ENCODE data around the gene NT5M. TPM values are rescaled to one million over a fixed set of nuclear protein-coding genes. Genes with fewer than 3 reads are reported as not detected.

NT5M gene
- total RNA-seq, 1 experiment from 2014 or later = 23.6 TPM

GRCh38 chr17:17364338-17364667 lies 61.1 kb downstream of the NT5M start:
- Histone ChIP-seq H3K36me3 (ENCODE audit: insufficient read depth, low read length) (no peaks in the 10 kb centered on the region), H3K4me3 (ENCODE audit: low read length) (no peak overlapping the region), H3K27ac (ENCODE audit: low read length) (no peak overlapping the region), H3K4me2 (ENCODE audit: low read depth, low read length, poor library complexity, severe bottlenecking) (no peak overlapping the region), H3K9me2 (replicated peaks; ENCODE audit: insufficient read depth, low read length) (no peaks in the 10 kb centered on the region), H3K9ac (ENCODE audit: low read length) (no peak overlapping the region), H3K27me3 (ENCODE audit: low read length) (no peaks in the 10 kb centered on the region), H3K79me2 (ENCODE audit: low read length) (no peaks in the 10 kb centered on the region), H3K9me3 (ENCODE audit: low read length) (peaks cover 2% of the 10 kb centered on the region; the same call in 1 of the 2 replicates), H4K20me1 (ENCODE audit: insufficient read depth, low read depth, low read length) (no peaks in the 10 kb centered on the region), H2AFZ (ENCODE audit: low read length) (no peak overlapping the region), H3K4me1 (ENCODE audit: low read length) (no peaks in the 10 kb centered on the region)
- no peak for DNase-seq

- H3K4me3 ChIP-seq (ENCODE audit: low read length) = no peak overlapping the region
- no peaks in the 10 kb centered on the region for H3K36me3 ChIP-seq (ENCODE audit: insufficient read depth, low read length)
- H4K20me1 ChIP-seq (ENCODE audit: insufficient read depth, low read depth, low read length) = no peaks in the 10 kb centered on the region
- H3K9me3 ChIP-seq (ENCODE audit: low read length) = no peaks in the 10 kb centered on the region
- no peak overlapping the region for H3K27ac ChIP-seq (ENCODE audit: low read length)
- H3K79me2 ChIP-seq (ENCODE audit: low read length) = no peaks in the 10 kb centered on the region
- DNase-seq = no peak
- no peak overlapping the region for H2AFZ ChIP-seq (ENCODE audit: low read length)
- no peak overlapping the region for H3K9ac ChIP-seq (ENCODE audit: low read length)
- H3K9me2 ChIP-seq (replicated peaks; ENCODE audit: insufficient read depth, low read length) = no peaks in the 10 kb centered on the region
- H3K27me3 ChIP-seq (ENCODE audit: low read length) = no peaks in the 10 kb centered on the region
- H3K4me1 ChIP-seq (ENCODE audit: low read length) = no peaks in the 10 kb centered on the region
- no peak overlapping the region for H3K4me2 ChIP-seq (ENCODE audit: low read depth, low read length, poor library complexity, severe bottlenecking)
These were observed 62.4 kb downstream of the NT5M start for GRCh38 chr17:17365476-17366110.

- Histone ChIP-seq H3K36me3 (ENCODE audit: insufficient read depth, low read length) (no peaks in the 10 kb centered on the region), H3K9ac (ENCODE audit: low read length) (no peak overlapping the region), H3K4me3 (ENCODE audit: low read length) (no peak overlapping the region)
These were observed 63.1 kb downstream of the NT5M start for GRCh38 chr17:17366235-17366634.

DNA sequence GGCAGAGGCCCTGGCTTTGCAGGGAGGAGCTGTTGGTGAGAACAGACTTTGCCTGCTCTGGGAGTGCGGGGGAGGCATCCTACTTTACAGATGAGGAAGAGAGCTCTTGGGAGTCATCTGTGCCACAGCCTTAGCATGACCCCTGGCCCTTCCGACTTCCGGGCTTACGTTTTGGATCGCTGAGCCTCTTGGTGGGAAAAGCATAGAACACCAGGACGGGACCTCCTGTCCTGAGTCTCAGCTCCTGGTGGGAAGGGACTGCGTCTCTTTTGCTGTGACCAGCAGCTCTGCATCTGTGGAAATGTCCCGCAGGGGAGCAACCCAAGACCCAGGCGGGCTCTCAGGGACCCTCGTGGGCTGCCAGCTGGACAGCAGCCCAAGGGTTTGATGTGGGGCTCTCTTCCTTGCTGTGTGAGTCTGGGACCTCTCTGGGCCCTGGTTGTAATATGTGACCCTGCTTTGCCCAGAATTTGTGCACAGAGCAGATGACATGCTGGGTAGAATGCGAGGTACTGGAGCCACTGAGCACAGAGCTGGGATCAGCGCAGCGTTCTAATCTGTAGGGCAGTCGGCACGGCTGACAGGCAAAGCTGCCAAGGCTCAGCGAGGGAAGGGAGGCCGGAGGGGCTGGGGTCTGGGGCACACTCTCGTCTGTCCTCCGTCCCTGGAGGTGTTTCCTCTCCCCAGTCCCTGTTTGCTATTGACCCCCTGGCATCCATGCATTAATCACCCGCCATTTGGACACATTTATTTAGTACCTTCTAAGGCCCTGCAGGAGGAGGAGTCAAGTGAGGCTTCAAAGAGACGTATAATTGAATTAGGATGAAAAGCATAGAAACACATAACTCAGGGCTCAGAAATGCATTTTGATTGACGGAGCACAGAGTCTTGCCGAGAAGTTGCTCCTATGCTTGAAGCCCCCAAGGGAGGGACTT lies 64.0 kb downstream of the NT5M start:
- Histone ChIP-seq H3K4me3 (ENCODE audit: low read length) (no peak overlapping the region), H3K4me2 (ENCODE audit: low read depth, low read length, poor library complexity, severe bottlenecking) (no peak overlapping the region), H3K9me3 (ENCODE audit: low read length) (no peaks in the 10 kb centered on the region), H3K4me1 (ENCODE audit: low read length) (no peaks in the 10 kb centered on the region), H3K27ac (ENCODE audit: low read length) (no peak overlapping the region), H3K36me3 (ENCODE audit: insufficient read depth, low read length) (no peaks in the 10 kb centered on the region), H3K9ac (ENCODE audit: low read length) (no peak overlapping the region), H3K9me2 (replicated peaks; ENCODE audit: insufficient read depth, low read length) (no peaks in the 10 kb centered on the region), H3K79me2 (ENCODE audit: low read length) (no peaks in the 10 kb centered on the region), H3K27me3 (ENCODE audit: low read length) (no peaks in the 10 kb centered on the region), H2AFZ (ENCODE audit: low read length) (no peak overlapping the region), H4K20me1 (ENCODE audit: insufficient read depth, low read depth, low read length) (no peaks in the 10 kb centered on the region)
- no peak for DNase-seq

More at GRCh38 chr17:17366235-17366634, 63.1 kb downstream of the NT5M start:
- Histone ChIP-seq H4K20me1 (ENCODE audit: insufficient read depth, low read depth, low read length) (no peaks in the 10 kb centered on the region), H3K4me2 (ENCODE audit: low read depth, low read length, poor library complexity, severe bottlenecking) (no peak overlapping the region), H2AFZ (ENCODE audit: low read length) (no peak overlapping the region), H3K27ac (ENCODE audit: low read length) (no peak overlapping the region), H3K9me2 (replicated peaks; ENCODE audit: insufficient read depth, low read length) (no peaks in the 10 kb centered on the region), H3K4me1 (ENCODE audit: low read length) (no peaks in the 10 kb centered on the region), H3K9me3 (ENCODE audit: low read length) (no peaks in the 10 kb centered on the region), H3K27me3 (ENCODE audit: low read length) (no peaks in the 10 kb centered on the region), H3K79me2 (ENCODE audit: low read length) (no peaks in the 10 kb centered on the region)
- no peak for DNase-seq

- Histone ChIP-seq H3K79me2 (ENCODE audit: low read length) (no peaks in the 10 kb centered on the region), H3K27ac (ENCODE audit: low read length) (no peak overlapping the region), H3K9me3 (ENCODE audit: low read length) (no peaks in the 10 kb centered on the region), H3K27me3 (ENCODE audit: low read length) (no peaks in the 10 kb centered on the region), H3K4me1 (ENCODE audit: low read length) (no peaks in the 10 kb centered on the region), H2AFZ (ENCODE audit: low read length) (no peak overlapping the region), H4K20me1 (ENCODE audit: insufficient read depth, low read depth, low read length) (no peaks in the 10 kb centered on the region), H3K4me3 (ENCODE audit: low read length) (no peak overlapping the region), H3K36me3 (ENCODE audit: insufficient read depth, low read length) (no peaks in the 10 kb centered on the region), H3K9ac (ENCODE audit: low read length) (no peak overlapping the region), H3K4me2 (ENCODE audit: low read depth, low read length, poor library complexity, severe bottlenecking) (no peak overlapping the region), H3K9me2 (replicated peaks; ENCODE audit: insufficient read depth, low read length) (no peaks in the 10 kb centered on the region)
- no peak for DNase-seq
These were observed 64.8 kb downstream of the NT5M start for GRCh38 chr17:17367931-17368330.

GRCh38 chr17:17370711-17371110 lies 67.5 kb downstream of the NT5M start:
- no peak overlapping the region for H2AFZ ChIP-seq (ENCODE audit: low read length)
- no peaks in the 10 kb centered on the region for H3K36me3 ChIP-seq (ENCODE audit: insufficient read depth, low read length)
- no peaks in the 10 kb centered on the region for H3K79me2 ChIP-seq (ENCODE audit: low read length)
- H4K20me1 ChIP-seq (ENCODE audit: insufficient read depth, low read depth, low read length) = no peaks in the 10 kb centered on the region
- no peak overlapping the region for H3K27ac ChIP-seq (ENCODE audit: low read length)
- no peak overlapping the region for H3K9ac ChIP-seq (ENCODE audit: low read length)
- H3K27me3 ChIP-seq (ENCODE audit: low read length) = no peaks in the 10 kb centered on the region
- no peaks in the 10 kb centered on the region for H3K9me2 ChIP-seq (replicated peaks; ENCODE audit: insufficient read depth, low read length)
- H3K4me1 ChIP-seq (ENCODE audit: low read length) = no peaks in the 10 kb centered on the region
- no peak overlapping the region for H3K4me2 ChIP-seq (ENCODE audit: low read depth, low read length, poor library complexity, severe bottlenecking)
- no peak for DNase-seq
- H3K9me3 ChIP-seq (ENCODE audit: low read length) = no peaks in the 10 kb centered on the region
- H3K4me3 ChIP-seq (ENCODE audit: low read length) = no peak overlapping the region

GRCh38 chr17:17372856-17373520 lies 69.8 kb downstream of the NT5M start:
- H3K4me1 ChIP-seq (ENCODE audit: low read length) = no peaks in the 10 kb centered on the region
- no peaks in the 10 kb centered on the region for H4K20me1 ChIP-seq (ENCODE audit: insufficient read depth, low read depth, low read length)
- H3K9me3 ChIP-seq (ENCODE audit: low read length) = no peaks in the 10 kb centered on the region
- H3K79me2 ChIP-seq (ENCODE audit: low read length) = no peaks in the 10 kb centered on the region
- H3K4me3 ChIP-seq (ENCODE audit: low read length) = no peak overlapping the region
- no peak overlapping the region for H2AFZ ChIP-seq (ENCODE audit: low read length)
- DNase-seq = no peak
- no peak overlapping the region for H3K4me2 ChIP-seq (ENCODE audit: low read depth, low read length, poor library complexity, severe bottlenecking)
- no peak overlapping the region for H3K9ac ChIP-seq (ENCODE audit: low read length)
- no peaks in the 10 kb centered on the region for H3K9me2 ChIP-seq (replicated peaks; ENCODE audit: insufficient read depth, low read length)
- no peak overlapping the region for H3K27ac ChIP-seq (ENCODE audit: low read length)
- no peaks in the 10 kb centered on the region for H3K36me3 ChIP-seq (ENCODE audit: insufficient read depth, low read length)
- H3K27me3 ChIP-seq (ENCODE audit: low read length) = no peaks in the 10 kb centered on the region

- H3K4me3 ChIP-seq (ENCODE audit: low read length) = no peak overlapping the region
These were observed 72.7 kb downstream of the NT5M start for GRCh38 chr17:17375841-17376240.

More at GRCh38 chr17:17375841-17376240, 72.7 kb downstream of the NT5M start:
- no peak overlapping the region for H3K27ac ChIP-seq (ENCODE audit: low read length)
- no peaks in the 10 kb centered on the region for H3K27me3 ChIP-seq (ENCODE audit: low read length)
- H3K79me2 ChIP-seq (ENCODE audit: low read length) = no peaks in the 10 kb centered on the region
- no peaks in the 10 kb centered on the region for H3K4me1 ChIP-seq (ENCODE audit: low read length)
- H3K9ac ChIP-seq (ENCODE audit: low read length) = no peak overlapping the region
- no peak overlapping the region for H2AFZ ChIP-seq (ENCODE audit: low read length)
- H3K4me2 ChIP-seq (ENCODE audit: low read depth, low read length, poor library complexity, severe bottlenecking) = no peak overlapping the region
- H3K36me3 ChIP-seq (ENCODE audit: insufficient read depth, low read length) = no peaks in the 10 kb centered on the region
- H4K20me1 ChIP-seq (ENCODE audit: insufficient read depth, low read depth, low read length) = no peaks in the 10 kb centered on the region
- no peaks in the 10 kb centered on the region for H3K9me2 ChIP-seq (replicated peaks; ENCODE audit: insufficient read depth, low read length)
- no peaks in the 10 kb centered on the region for H3K9me3 ChIP-seq (ENCODE audit: low read length)
- DNase-seq = no peak
